ENCODE data around the gene SCGB3A2.
A peak's percentile ranks its signal among the peaks of the same experiment; 100 is the strongest.

Gene SCGB3A2

DNA sequence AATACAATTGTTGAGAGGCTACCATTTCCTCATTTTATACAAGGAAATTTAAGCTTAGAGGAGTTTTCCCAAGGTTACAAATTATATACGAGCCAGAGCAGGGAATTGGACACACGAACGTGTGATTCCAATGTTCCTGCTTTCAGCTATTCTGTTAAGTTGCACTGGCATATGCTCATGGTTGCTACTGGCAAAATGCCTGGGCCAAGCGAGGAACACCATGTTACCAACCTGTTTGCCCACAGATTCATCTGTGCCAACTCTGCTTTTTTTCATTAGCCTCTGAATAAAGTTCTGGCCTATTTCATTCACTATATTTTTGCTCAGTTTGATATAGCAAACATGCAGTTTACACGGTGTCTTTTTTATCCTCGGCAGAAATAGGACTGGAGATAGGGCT lies 32.9 kb downstream of the SCGB3A2 start:
- no peak for TF ChIP-seq POLR2AphosphoS5 (IDR thresholded peaks at IDR 0.05; ENCODE audit: borderline replicate concordance, low read depth, low read length)
- no peak for TF ChIP-seq FOXP2 (optimal IDR thresholded peaks at IDR 0.05; ENCODE audit: control extremely low read depth, extremely low read length, insufficient read depth)
- TF ChIP-seq EZH2 (IDR thresholded peaks at IDR 0.05): no peak
- Histone ChIP-seq H3K9ac (ENCODE audit: insufficient read length) (no peak overlapping the region), H3K4me3 (no peak overlapping the region), H3K36me3 (ENCODE audit: insufficient read depth, low read length) (no peaks in the 10 kb centered on the region), H3K27ac (no peak overlapping the region), H3K9me3 (ENCODE audit: low read depth, low read length) (no peaks in the 10 kb centered on the region)
- DNase-seq (ENCODE audit: low read depth, low spot score): no peak

DNA sequence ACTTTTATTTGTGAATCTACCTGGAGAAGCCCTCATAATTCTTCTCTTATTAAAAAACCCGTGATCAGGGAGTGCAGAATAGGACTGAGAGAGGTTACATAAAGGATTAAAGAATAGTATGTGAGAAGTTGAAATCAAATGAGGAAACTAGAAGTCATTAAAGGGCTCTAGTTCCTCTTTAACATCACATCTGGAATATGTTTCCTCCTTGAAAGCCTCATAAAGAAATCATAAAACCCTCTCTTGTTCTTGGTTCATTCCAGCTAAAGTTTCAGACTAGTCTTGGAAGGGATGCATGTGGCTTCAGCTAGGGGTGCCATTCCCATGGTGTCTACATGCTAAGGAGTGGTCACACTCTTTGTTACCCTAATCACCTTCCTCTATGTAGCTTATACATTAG lies 33.5 kb downstream of the SCGB3A2 start:
- peak overlapping the region; percentile 55; the same call in 1 of the 2 replicates for H3K27ac ChIP-seq
- no peak for TF ChIP-seq EZH2 (IDR thresholded peaks at IDR 0.05)
- TF ChIP-seq FOXP2 (optimal IDR thresholded peaks at IDR 0.05; ENCODE audit: control extremely low read depth, extremely low read length, insufficient read depth): no peak
- no peak for TF ChIP-seq POLR2AphosphoS5 (IDR thresholded peaks at IDR 0.05; ENCODE audit: borderline replicate concordance, low read depth, low read length)
- no peak overlapping the region for H3K9ac ChIP-seq (ENCODE audit: insufficient read length)
- no peaks in the 10 kb centered on the region for H3K36me3 ChIP-seq (ENCODE audit: insufficient read depth, low read length)
- no peaks in the 10 kb centered on the region for H3K9me3 ChIP-seq (ENCODE audit: low read depth, low read length)
- DNase-seq (ENCODE audit: low read depth, low spot score): peak; percentile 65
- H3K4me3 ChIP-seq: no peak overlapping the region

DNA sequence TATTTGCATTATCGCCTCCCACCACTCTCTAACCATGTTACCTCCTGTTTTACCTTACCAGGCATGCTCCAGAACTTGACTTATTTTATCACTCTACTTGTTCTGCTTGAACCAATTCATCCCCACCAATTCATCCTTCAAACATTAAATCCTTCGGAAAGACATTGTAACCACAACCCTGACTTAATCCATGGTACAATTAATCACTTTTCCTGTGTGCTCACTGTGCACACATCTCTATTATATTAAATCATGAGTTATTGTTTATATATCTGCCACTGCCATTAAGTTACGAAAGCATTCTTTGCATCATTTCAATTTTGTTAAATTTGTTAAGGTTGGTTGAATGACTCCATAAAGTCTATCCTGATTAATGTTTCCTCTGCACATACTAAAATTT lies 35.3 kb downstream of the SCGB3A2 start:
- H3K4me3 ChIP-seq: no peak overlapping the region
- no peak for TF ChIP-seq FOXP2 (optimal IDR thresholded peaks at IDR 0.05; ENCODE audit: control extremely low read depth, extremely low read length, insufficient read depth)
- no peak for TF ChIP-seq EZH2 (IDR thresholded peaks at IDR 0.05)
- TF ChIP-seq POLR2AphosphoS5 (IDR thresholded peaks at IDR 0.05; ENCODE audit: borderline replicate concordance, low read depth, low read length): no peak
- no peak overlapping the region for H3K27ac ChIP-seq
- H3K9me3 ChIP-seq (ENCODE audit: low read depth, low read length): no peaks in the 10 kb centered on the region
- H3K9ac ChIP-seq (ENCODE audit: insufficient read length): no peak overlapping the region
- DNase-seq (ENCODE audit: low read depth, low spot score): no peak
- H3K36me3 ChIP-seq (ENCODE audit: insufficient read depth, low read length): no peaks in the 10 kb centered on the region

DNA sequence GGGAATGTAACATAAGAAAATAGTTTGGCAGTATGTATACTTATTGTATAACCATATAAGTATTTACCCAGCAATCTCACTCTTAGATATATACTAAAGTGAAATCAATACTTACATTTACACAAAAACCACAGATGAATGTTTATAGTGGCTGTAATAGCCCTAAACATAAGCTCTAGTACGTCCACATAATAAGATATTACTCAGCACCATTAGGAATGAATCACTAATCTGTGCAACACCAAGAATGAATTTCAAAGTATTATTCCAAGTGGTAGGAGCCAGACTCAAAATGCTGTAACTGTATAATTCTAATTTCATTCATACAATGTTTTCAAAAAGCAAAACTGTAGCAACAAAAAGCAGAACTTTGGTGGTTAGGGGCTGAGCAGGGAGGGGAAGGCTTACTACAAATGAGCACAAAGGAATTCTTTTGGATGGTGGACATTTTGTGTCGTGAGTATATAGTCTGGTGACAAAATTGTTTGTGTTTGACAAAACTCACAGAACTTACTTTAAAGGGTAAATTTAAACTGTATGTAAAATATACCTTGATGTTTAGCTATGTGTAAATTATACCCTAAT lies 39.7 kb downstream of the SCGB3A2 start:
- Histone ChIP-seq H3K27ac (no peak overlapping the region), H3K9ac (ENCODE audit: insufficient read length) (no peak overlapping the region), H3K4me3 (no peak overlapping the region), H3K9me3 (ENCODE audit: low read depth, low read length) (no peaks in the 10 kb centered on the region), H3K36me3 (ENCODE audit: insufficient read depth, low read length) (no peaks in the 10 kb centered on the region)
- TF ChIP-seq POLR2AphosphoS5 (IDR thresholded peaks at IDR 0.05; ENCODE audit: borderline replicate concordance, low read depth, low read length): no peak
- no peak for TF ChIP-seq EZH2 (IDR thresholded peaks at IDR 0.05)
- no peak for TF ChIP-seq FOXP2 (optimal IDR thresholded peaks at IDR 0.05; ENCODE audit: control extremely low read depth, extremely low read length, insufficient read depth)
- DNase-seq (ENCODE audit: low read depth, low spot score): no peak

DNA sequence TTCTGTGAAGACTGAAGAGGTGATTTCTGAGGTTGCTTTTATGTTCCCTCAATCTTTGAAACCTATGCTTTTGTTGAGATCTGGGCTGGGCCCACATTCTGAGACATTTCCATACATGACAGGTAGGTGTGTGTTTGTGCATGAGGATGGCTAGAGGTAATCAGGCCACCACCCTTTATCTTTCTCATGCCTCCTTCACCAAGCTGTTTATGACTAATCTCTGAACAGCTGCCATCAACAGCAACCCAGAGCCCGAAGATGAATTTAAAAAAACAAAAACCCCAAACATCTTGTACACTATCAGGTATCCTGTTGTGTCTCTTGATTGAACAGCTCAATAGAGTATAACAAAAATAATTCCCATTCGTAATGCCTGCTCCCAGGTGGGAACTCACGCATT lies 40.4 kb downstream of the SCGB3A2 start:
- TF ChIP-seq POLR2AphosphoS5 (IDR thresholded peaks at IDR 0.05; ENCODE audit: borderline replicate concordance, low read depth, low read length) (no peak), EZH2 (IDR thresholded peaks at IDR 0.05) (no peak)
- no peak overlapping the region for H3K27ac ChIP-seq

DNA sequence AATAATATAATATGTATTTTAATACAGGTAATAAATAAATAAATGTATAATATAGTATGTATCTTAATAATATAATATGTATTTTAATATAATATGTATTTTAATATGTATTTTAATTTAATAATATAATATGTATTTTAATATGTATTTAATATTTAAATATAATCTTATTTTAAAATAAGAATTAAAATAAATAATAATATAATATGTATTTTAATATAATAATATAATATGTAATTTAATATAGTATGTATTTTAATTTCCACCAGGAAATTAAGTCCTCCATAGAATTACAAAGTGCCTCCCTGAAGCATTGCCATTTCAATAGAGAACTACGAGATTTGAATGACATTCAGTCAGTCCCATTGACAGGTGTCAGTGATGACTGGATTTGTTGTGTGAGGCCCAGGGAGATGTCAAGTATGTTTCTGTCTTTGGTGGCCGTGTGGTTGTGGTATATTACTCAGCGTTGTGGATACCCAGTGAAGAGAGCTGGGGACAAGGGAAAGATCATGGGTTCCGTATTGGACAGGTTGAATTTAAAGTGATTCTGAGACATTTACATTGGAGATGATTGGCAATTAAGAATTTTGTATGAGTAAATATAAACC lies 42.0 kb downstream of the SCGB3A2 start:
- H3K9me3 ChIP-seq (ENCODE audit: low read depth, low read length): no peaks in the 10 kb centered on the region
- no peaks in the 10 kb centered on the region for H3K36me3 ChIP-seq (ENCODE audit: insufficient read depth, low read length)
- DNase-seq (ENCODE audit: low read depth, low spot score): no peak
- TF ChIP-seq FOXP2 (optimal IDR thresholded peaks at IDR 0.05; ENCODE audit: control extremely low read depth, extremely low read length, insufficient read depth) (no peak), EZH2 (IDR thresholded peaks at IDR 0.05) (no peak), POLR2AphosphoS5 (IDR thresholded peaks at IDR 0.05; ENCODE audit: borderline replicate concordance, low read depth, low read length) (no peak)
- no peak overlapping the region for H3K27ac ChIP-seq
- no peak overlapping the region for H3K9ac ChIP-seq (ENCODE audit: insufficient read length)
- no peak overlapping the region for H3K4me3 ChIP-seq

More for the DNA sequence above, 40.4 kb downstream of the SCGB3A2 start:
- no peaks in the 10 kb centered on the region for H3K9me3 ChIP-seq (ENCODE audit: low read depth, low read length)
- DNase-seq (ENCODE audit: low read depth, low spot score): no peak
- no peak overlapping the region for H3K4me3 ChIP-seq
- H3K9ac ChIP-seq (ENCODE audit: insufficient read length): no peak overlapping the region
- H3K36me3 ChIP-seq (ENCODE audit: insufficient read depth, low read length): no peaks in the 10 kb centered on the region

DNA sequence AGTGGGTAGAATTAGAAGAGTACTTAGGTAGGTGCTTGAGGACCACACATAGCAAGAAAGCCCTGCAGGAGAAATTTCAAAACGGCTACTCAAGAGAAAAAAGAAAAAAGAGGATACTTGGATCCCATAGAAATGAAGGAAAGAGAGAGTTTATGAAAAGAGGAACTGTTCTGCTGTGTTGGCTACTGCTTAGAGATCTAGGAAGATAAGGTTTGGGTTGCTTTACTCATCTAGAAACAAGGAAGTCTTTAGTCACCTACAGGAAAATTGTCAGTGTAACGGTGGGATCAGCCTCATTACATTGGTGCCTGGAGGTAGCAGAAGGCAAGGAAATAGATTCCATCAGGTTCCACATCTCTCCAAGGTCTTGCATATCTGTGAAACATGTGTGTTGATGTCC lies 42.6 kb downstream of the SCGB3A2 start:
- Histone ChIP-seq H3K4me3 (no peak overlapping the region), H3K9me3 (ENCODE audit: low read depth, low read length) (no peaks in the 10 kb centered on the region), H3K27ac (no peak overlapping the region), H3K9ac (ENCODE audit: insufficient read length) (no peak overlapping the region), H3K36me3 (ENCODE audit: insufficient read depth, low read length) (no peaks in the 10 kb centered on the region)
- TF ChIP-seq POLR2AphosphoS5 (IDR thresholded peaks at IDR 0.05; ENCODE audit: borderline replicate concordance, low read depth, low read length): no peak
- no peak for TF ChIP-seq FOXP2 (optimal IDR thresholded peaks at IDR 0.05; ENCODE audit: control extremely low read depth, extremely low read length, insufficient read depth)
- no peak for TF ChIP-seq EZH2 (IDR thresholded peaks at IDR 0.05)
- no peak for DNase-seq (ENCODE audit: low read depth, low spot score)

DNA sequence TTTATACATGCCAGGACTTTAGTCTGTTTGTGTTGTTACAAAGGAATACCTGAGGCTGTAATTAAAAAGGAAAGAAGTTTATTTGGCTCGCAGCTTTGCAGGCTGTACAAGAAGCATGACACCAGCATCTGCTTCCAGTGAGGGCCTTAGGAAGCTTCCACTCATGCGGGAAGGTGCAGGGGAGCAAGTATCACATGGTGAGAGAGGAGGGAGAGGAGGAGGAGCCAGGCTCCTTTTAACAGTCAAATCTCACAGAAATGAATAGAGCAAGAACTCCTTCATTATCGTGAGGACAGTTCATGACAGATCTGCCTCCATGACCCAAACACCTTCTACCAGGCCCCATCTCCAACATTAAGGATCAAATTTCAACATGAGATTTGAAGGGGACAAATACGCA lies 46.5 kb downstream of the SCGB3A2 start:
- TF ChIP-seq POLR2AphosphoS5 (IDR thresholded peaks at IDR 0.05; ENCODE audit: borderline replicate concordance, low read depth, low read length): no peak
- no peak for TF ChIP-seq EZH2 (IDR thresholded peaks at IDR 0.05)
- no peak for TF ChIP-seq FOXP2 (optimal IDR thresholded peaks at IDR 0.05; ENCODE audit: control extremely low read depth, extremely low read length, insufficient read depth)
- Histone ChIP-seq H3K9ac (ENCODE audit: insufficient read length) (no peak overlapping the region), H3K9me3 (ENCODE audit: low read depth, low read length) (no peaks in the 10 kb centered on the region), H3K36me3 (ENCODE audit: insufficient read depth, low read length) (no peaks in the 10 kb centered on the region), H3K27ac (no peak overlapping the region), H3K4me3 (no peak overlapping the region)
- no peak for DNase-seq (ENCODE audit: low read depth, low spot score)

DNA sequence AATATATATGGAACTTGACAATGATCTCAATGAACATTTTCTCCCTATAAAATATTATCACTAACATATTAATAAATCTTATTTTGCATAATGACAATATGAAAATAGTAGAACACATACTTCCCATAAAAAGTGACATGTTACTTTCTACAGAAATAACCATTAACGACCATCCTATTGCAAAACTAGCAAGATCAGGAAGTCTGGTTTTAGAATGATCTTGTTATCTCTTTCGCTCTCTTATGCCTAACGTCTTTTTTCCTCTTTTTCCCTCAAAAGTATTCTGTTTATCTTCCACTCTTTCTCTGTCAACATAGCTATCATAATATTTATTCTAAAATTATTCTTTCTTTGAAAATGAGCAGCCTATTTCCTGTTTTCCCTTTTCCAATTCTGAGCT lies 49.4 kb downstream of the SCGB3A2 start:
- Histone ChIP-seq H3K36me3 (ENCODE audit: insufficient read depth, low read length) (no peaks in the 10 kb centered on the region), H3K4me3 (no peak overlapping the region), H3K9me3 (ENCODE audit: low read depth, low read length) (no peaks in the 10 kb centered on the region), H3K27ac (no peak overlapping the region), H3K9ac (ENCODE audit: insufficient read length) (no peak overlapping the region)
- no peak for TF ChIP-seq EZH2 (IDR thresholded peaks at IDR 0.05)
- no peak for TF ChIP-seq FOXP2 (optimal IDR thresholded peaks at IDR 0.05; ENCODE audit: control extremely low read depth, extremely low read length, insufficient read depth)
- no peak for TF ChIP-seq POLR2AphosphoS5 (IDR thresholded peaks at IDR 0.05; ENCODE audit: borderline replicate concordance, low read depth, low read length)
- no peak for DNase-seq (ENCODE audit: low read depth, low spot score)

All from SK-N-MC (cell line).